H9 (cell line): ENCODE data around the gene FILIP1. TPM values are rescaled to one million over a fixed set of nuclear protein-coding genes. Genes with fewer than 3 reads are reported as not detected.
A peak's percentile ranks its signal among the peaks of the same experiment; 100 is the strongest.

Source experiments
- DNase-seq: peaks from one replicate; pipeline ENCODE4 v3.0.0-alpha.2; 2017
- H2AFZ ChIP-seq: one replicate; pipeline ENCODE4 v1.6.1; 2013; ENCODE audit warnings: mild to moderate bottlenecking, low read length, control low read depth, moderate library complexity
- H2AK5ac ChIP-seq: 2 replicates; pipeline ENCODE4 v1.6.1; 2013; ENCODE audit warnings: low read length, control low read depth, mixed read lengths; ENCODE audit not compliant: insufficient read length
- H2BK120ac ChIP-seq: one replicate; pipeline ENCODE4 v1.6.1; 2013; ENCODE audit warnings: low read depth, mild to moderate bottlenecking, low read length, control low read depth, inconsistent platforms; ENCODE audit not compliant: poor library complexity, severe bottlenecking
- H2BK12ac ChIP-seq: 2 replicates; pipeline ENCODE4 v1.6.1; 2013; ENCODE audit warnings: low read length, control low read depth, mixed read lengths, low read depth; ENCODE audit not compliant: insufficient read length
- H2BK15ac ChIP-seq: 2 replicates; pipeline ENCODE4 v1.6.1; 2013; ENCODE audit warnings: low read depth, low read length, control low read depth
- H2BK20ac ChIP-seq: one replicate; pipeline ENCODE4 v1.6.1; 2013; ENCODE audit warnings: low read depth, mild to moderate bottlenecking, low read length, control low read depth, inconsistent platforms; ENCODE audit not compliant: poor library complexity, severe bottlenecking
- H2BK5ac ChIP-seq: 2 replicates; pipeline ENCODE4 v1.6.1; 2013; ENCODE audit warnings: low read length, control low read depth, mixed read lengths; ENCODE audit not compliant: insufficient read length
- H3K14ac ChIP-seq: 2 replicates; pipeline ENCODE4 v1.6.1; 2013; ENCODE audit warnings: low read length, control low read depth; ENCODE audit not compliant: insufficient read depth
- H3K18ac ChIP-seq: 2 replicates; pipeline ENCODE4 v1.6.1; 2013; ENCODE audit warnings: low read depth, mild to moderate bottlenecking, mixed read lengths, low read length, control low read depth; ENCODE audit not compliant: insufficient read length
- H3K23ac ChIP-seq: 2 replicates; pipeline ENCODE4 v1.6.1; 2013; ENCODE audit warnings: low read length, control low read depth, mixed read lengths, low read depth; ENCODE audit not compliant: insufficient read length
- H3K23me2 ChIP-seq: 2 replicates; pipeline ENCODE4 v1.6.1; 2013; ENCODE audit warnings: low read depth, mild to moderate bottlenecking, mixed read lengths, low read length, control low read depth; ENCODE audit not compliant: insufficient read length, poor library complexity, severe bottlenecking
- H3K27ac ChIP-seq: 2 replicates; pipeline ENCODE4 v1.5.1; 2013; ENCODE audit warnings: low read length, control low read depth, mixed read lengths, low read depth; ENCODE audit not compliant: insufficient read length
- H3K27me3 ChIP-seq: 2 replicates; pipeline ENCODE4 v1.6.1; 2013; ENCODE audit warnings: low read length, control low read depth, inconsistent platforms; ENCODE audit not compliant: insufficient read depth
- H3K4ac ChIP-seq: 2 replicates; pipeline ENCODE4 v1.6.1; 2013; ENCODE audit warnings: low read depth, mild to moderate bottlenecking, control low read depth, inconsistent platforms, low read length, moderate library complexity
- H3K4me1 ChIP-seq: 2 replicates; pipeline ENCODE4 v1.6.1; 2013; ENCODE audit warnings: low read length, control low read depth, inconsistent platforms; ENCODE audit not compliant: insufficient read depth
- H3K4me2 ChIP-seq: 2 replicates; pipeline ENCODE4 v1.6.1; 2013; ENCODE audit warnings: low read length, control low read depth, mixed read lengths; ENCODE audit not compliant: insufficient read length, insufficient read depth
- H3K56ac ChIP-seq: 2 replicates; pipeline ENCODE4 v1.6.1; 2013; ENCODE audit warnings: low read depth, mild to moderate bottlenecking, mixed read lengths, low read length, control low read depth; ENCODE audit not compliant: insufficient read length
- H3K79me1 ChIP-seq: 2 replicates; pipeline ENCODE4 v1.6.1; 2013; ENCODE audit warnings: low read depth, mild to moderate bottlenecking, moderate library complexity, low read length, control low read depth, inconsistent platforms; ENCODE audit not compliant: insufficient read depth, poor library complexity, severe bottlenecking
- H3K79me2 ChIP-seq: 2 replicates; pipeline ENCODE4 v1.6.1; 2013; ENCODE audit warnings: low read length, control low read depth, inconsistent platforms; ENCODE audit not compliant: insufficient read depth
- H3K9ac ChIP-seq: 2 replicates; pipeline ENCODE4 v1.6.1; 2013; ENCODE audit warnings: low read length, control low read depth, mixed read lengths; ENCODE audit not compliant: insufficient read length; ENCODE audit errors: extremely low read depth
- H3K9me3 ChIP-seq: one replicate; pipeline ENCODE4 v1.6.1; 2013; ENCODE audit warnings: low read depth, low read length, inconsistent platforms; ENCODE audit not compliant: control insufficient read depth
- H3T11ph ChIP-seq: one replicate; pipeline ENCODE4 v1.6.1; 2013; ENCODE audit warnings: mild to moderate bottlenecking, low read length, control low read depth, inconsistent platforms
- H4K20me1 ChIP-seq: one replicate; pipeline ENCODE4 v1.6.1; 2013; ENCODE audit not compliant: control insufficient read depth, insufficient read length, insufficient read depth
- H4K5ac ChIP-seq: 2 replicates; pipeline ENCODE4 v1.6.1; 2013; ENCODE audit warnings: low read depth, mild to moderate bottlenecking, mixed read lengths, low read length, control low read depth; ENCODE audit not compliant: insufficient read length
- H4K8ac ChIP-seq: replicated peaks from 2 replicates; pipeline ENCODE4 v1.6.1; 2013; ENCODE audit warnings: low read length, control low read depth, mixed read lengths, low read depth; ENCODE audit not compliant: insufficient read length
- H4K91ac ChIP-seq: 2 replicates; pipeline ENCODE4 v1.6.1; 2013; ENCODE audit warnings: low read depth, mild to moderate bottlenecking, moderate library complexity, mixed read lengths, low read length, control low read depth; ENCODE audit not compliant: insufficient read length
- H3K27ac Mint-ChIP-seq, 3 experiments: 2 replicates in 2 of 3; 3 replicates in 1 of 3; pipeline ENCODE4 v1.8.0; 2020 to 2021; ENCODE audit warnings: mixed read lengths in 3 of 3, mild to moderate bottlenecking in 1 of 3, moderate library complexity in 1 of 3
- H3K27me3 Mint-ChIP-seq: 2 replicates; pipeline ENCODE4 v1.8.0; 2021; ENCODE audit warnings: low read depth, mild to moderate bottlenecking, moderate library complexity, mixed read lengths
- H3K36me3 Mint-ChIP-seq, 3 experiments: 2 replicates in 2 of 3; 3 replicates in 1 of 3; pipeline ENCODE4 v1.8.0; 2020 to 2021; ENCODE audit warnings: low read depth in 3 of 3, mixed read lengths in 3 of 3; ENCODE audit not compliant: insufficient read depth in 1 of 3
- H3K4me1 Mint-ChIP-seq, 2 experiments: 2 replicates each; pipeline ENCODE4 v1.8.0; 2020; ENCODE audit warnings: mixed read lengths in 2 of 2
- H3K4me3 Mint-ChIP-seq, 2 experiments: 2 replicates in 1 of 2; 3 replicates in 1 of 2; pipeline ENCODE4 v1.8.0; 2020 to 2021; ENCODE audit warnings: mild to moderate bottlenecking in 2 of 2, mixed read lengths in 2 of 2, moderate library complexity in 1 of 2
- H3K9me3 Mint-ChIP-seq, 2 experiments: 2 replicates in 1 of 2; 3 replicates in 1 of 2; pipeline ENCODE4 v1.8.0; 2020; ENCODE audit warnings: mild to moderate bottlenecking in 2 of 2, mixed read lengths in 2 of 2, moderate library complexity in 1 of 2
- CTCF ChIP-seq: fragments of 200-600 bp; sonication (generic); conservative IDR thresholded peaks from 3 replicates; pipeline ENCODE4 v1.8.0; 2021; ENCODE audit warnings: antibody characterized with exemption, mild to moderate bottlenecking
- WGBS: extraction: QIAGEN DNeasy Blood & Tissue Kit; methylation state at CpG from one replicate; pipeline ENCODE4 v1.1.7; 2013; ENCODE audit warnings: missing lambda C conversion rate, low lambda C conversion rate, mixed read lengths; ENCODE audit not compliant: insufficient read length; ENCODE audit errors: extremely low coverage; 5-methylcytosine and 5-hydroxymethylcytosine counted together
- total RNA-seq: library from RNA; stranded (reverse); gene quantifications from 2 replicates; pipeline ENCODE4 v1.2.1, GENCODE V29; 2021

FILIP1 gene
- total RNA-seq, 1 experiment from 2014 or later, result 10.5 TPM

- peaks cover 0 to 3% (median 0%) of the 10 kb centered on the region in 3 experiments; a peak in 1 of 7 replicates for H3K36me3 Mint-ChIP-seq
- Histone ChIP-seq H2BK5ac (no peak overlapping the region), H3K4ac (no peak overlapping the region), H3K4me2 (no peak overlapping the region), H2BK15ac (no peak overlapping the region), H3K4me1 (peaks cover 4% of the 10 kb centered on the region), H3K79me2 (no peaks in the 10 kb centered on the region), H2AFZ (no peak overlapping the region), H3K9ac (no peak overlapping the region), H3K56ac (no peak overlapping the region), H3K27ac (no peak overlapping the region), H3K23me2 (peaks cover 7% of the 10 kb centered on the region), H2BK120ac (no peak overlapping the region), H3K27me3 (no peaks in the 10 kb centered on the region), H3K23ac (no peak overlapping the region), H4K91ac (no peak overlapping the region), H3T11ph (no peak overlapping the region), H4K5ac (no peak overlapping the region), H3K9me3 (no peaks in the 10 kb centered on the region), H3K18ac (no peak overlapping the region), H4K8ac (no peak overlapping the region), H4K20me1 (no peaks in the 10 kb centered on the region), H2BK12ac (no peak overlapping the region), H3K14ac (no peak overlapping the region), H2AK5ac (no peak overlapping the region), H3K79me1 (no peaks in the 10 kb centered on the region), H2BK20ac (no peak overlapping the region)
- no peak for DNase-seq
- TF ChIP-seq CTCF, result no peak
- H3K27me3 Mint-ChIP-seq, result no peaks in the 10 kb centered on the region
- no CpG with 5 or more reads among the region's 4 CpGs for WGBS
- peak overlapping the region in 2 of 3 experiments; percentile 10 to 61; a peak in 3 of 7 replicates for H3K27ac Mint-ChIP-seq
- peaks cover 21 to 40% of the 10 kb centered on the region in 2 experiments for H3K4me1 Mint-ChIP-seq
- H3K4me3 Mint-ChIP-seq, result no peak overlapping the region
- no peaks in the 10 kb centered on the region; a peak in 1 of 5 replicates for H3K9me3 Mint-ChIP-seq
These were observed 140.0 kb downstream of the FILIP1 start for GRCh38 chr6:75353644-75354043.
